Measurements from ENCODE around the gene EXOC8.

DNA sequence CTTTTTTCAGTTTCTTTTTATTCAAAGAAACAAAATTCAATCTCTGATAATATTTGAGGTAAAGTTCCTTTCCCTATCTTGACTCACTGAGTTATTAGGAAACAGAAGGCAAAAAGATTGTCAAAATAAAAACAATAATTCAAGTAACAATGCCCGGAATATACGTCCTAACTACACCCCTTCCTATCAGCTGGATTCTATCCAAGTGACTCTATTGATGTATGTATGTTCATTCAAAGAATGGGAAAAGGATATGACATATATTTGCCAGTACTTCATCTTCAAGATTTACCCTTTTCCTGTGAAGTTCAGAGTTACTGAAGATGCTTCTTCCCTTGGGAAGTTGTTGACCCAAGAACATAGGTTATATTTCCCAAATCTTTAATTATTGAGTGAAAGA is 14.2 kb upstream of the EXOC8 start:
- TF ChIP-seq POLR3G (IDR thresholded peaks at IDR 0.05; ENCODE audit: extremely low read depth, insufficient read length, insufficient replicate concordance) (no peak), KAT2B (IDR thresholded peaks at IDR 0.05; ENCODE audit: low read depth, low read length) (no peak), TAL1 (IDR thresholded peaks at IDR 0.05) (no peak), CTCF (IDR thresholded peaks at IDR 0.05 in 2 of 3, conservative IDR thresholded peaks at IDR 0.05 in 1 of 3; ENCODE audit: insufficient read depth in 2 of 3, low read depth in 1 of 3, low read length in 3 of 3) (no peak), BRF1 (IDR thresholded peaks at IDR 0.05; ENCODE audit: borderline replicate concordance, extremely low read depth, insufficient read length) (no peak), POLR2A (conservative IDR thresholded peaks at IDR 0.05) (no peak), SREBF1 (IDR thresholded peaks at IDR 0.05; ENCODE audit: borderline replicate concordance, low read depth, low read length) (no peak)
